ENCODE measurements around the gene EXOC3L4.

DNA sequence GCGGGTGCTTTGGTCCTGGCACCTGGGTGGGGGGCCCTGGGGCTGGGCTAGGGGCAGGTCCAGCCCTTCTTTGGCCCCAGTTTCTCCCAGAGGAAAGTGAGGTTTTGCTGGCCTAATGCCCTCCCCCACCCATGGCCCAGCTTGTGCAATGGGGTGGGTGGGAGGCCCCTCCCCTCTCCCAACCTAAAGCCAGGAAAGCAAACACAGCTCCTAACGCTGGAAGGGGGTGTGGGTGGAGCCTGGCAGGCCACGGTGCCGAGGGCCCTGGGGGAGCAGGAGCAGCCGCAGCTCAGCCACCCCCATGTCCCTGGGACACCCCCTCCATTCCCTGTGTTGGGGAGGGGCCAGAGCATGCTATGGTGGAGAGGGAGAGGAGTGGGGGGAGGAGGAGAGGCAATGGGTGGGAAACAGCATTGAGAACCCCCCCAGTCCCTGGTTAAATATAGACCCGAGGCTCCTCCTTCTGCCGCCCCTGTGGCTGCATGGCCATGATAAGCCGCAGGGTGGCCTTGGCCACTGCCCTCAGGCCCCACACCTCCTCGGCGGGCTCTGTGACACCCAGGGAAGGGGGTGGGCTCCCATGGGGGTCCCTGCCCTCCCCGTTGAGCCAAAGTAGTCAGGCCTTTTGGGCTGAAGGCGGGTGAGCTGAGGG lies 4.7 kb downstream of the EXOC3L4 start:
- TF ChIP-seq, protein P1, sequence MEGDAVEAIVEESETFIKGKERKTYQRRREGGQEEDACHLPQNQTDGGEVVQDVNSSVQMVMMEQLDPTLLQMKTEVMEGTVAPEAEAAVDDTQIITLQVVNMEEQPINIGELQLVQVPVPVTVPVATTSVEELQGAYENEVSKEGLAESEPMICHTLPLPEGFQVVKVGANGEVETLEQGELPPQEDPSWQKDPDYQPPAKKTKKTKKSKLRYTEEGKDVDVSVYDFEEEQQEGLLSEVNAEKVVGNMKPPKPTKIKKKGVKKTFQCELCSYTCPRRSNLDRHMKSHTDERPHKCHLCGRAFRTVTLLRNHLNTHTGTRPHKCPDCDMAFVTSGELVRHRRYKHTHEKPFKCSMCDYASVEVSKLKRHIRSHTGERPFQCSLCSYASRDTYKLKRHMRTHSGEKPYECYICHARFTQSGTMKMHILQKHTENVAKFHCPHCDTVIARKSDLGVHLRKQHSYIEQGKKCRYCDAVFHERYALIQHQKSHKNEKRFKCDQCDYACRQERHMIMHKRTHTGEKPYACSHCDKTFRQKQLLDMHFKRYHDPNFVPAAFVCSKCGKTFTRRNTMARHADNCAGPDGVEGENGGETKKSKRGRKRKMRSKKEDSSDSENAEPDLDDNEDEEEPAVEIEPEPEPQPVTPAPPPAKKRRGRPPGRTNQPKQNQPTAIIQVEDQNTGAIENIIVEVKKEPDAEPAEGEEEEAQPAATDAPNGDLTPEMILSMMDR (IDR thresholded peaks at IDR 0.05) = no peak
- no peak for TF ChIP-seq EZH2 (IDR thresholded peaks at IDR 0.05; ENCODE audit: borderline replicate concordance, insufficient read depth, low read depth, low read length, poor library complexity, severe bottlenecking)

All from B cell (primary cell).